CD4-positive, alpha-beta T cell treated with Interleukin-1 beta for 1 hour (primary cell): Measurements from ENCODE around the gene PGAP2.
A peak's percentile ranks its signal among the peaks of the same experiment; 100 is the strongest.

ENCODE experiments used
- DNase-seq, 2 donors: peaks; one replicate each; pipeline ENCODE4 v3.0.0-alpha.2; 2020 to 2022

The PGAP2 gene

DNA sequence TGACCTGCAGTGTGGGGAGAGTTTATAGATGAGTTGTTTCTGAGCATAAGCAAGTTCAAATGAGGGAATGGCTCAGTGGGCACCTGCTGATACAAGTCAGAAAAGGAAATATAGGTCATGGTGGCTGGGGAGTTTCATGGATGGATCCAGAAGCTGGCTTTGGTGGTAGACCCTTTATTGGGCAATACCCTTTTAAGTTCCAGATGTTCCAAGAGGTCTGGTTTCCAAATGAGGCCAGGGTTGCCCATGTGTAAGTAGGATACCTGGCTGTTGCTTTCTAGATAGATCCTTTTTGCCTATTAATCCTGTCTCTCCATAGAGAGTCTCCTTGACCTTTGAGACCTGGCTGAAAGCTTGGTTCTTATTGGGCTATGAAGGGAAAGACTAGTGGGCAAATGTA is 49.3 kb downstream of the PGAP2 start:
- no peak for DNase-seq

DNA sequence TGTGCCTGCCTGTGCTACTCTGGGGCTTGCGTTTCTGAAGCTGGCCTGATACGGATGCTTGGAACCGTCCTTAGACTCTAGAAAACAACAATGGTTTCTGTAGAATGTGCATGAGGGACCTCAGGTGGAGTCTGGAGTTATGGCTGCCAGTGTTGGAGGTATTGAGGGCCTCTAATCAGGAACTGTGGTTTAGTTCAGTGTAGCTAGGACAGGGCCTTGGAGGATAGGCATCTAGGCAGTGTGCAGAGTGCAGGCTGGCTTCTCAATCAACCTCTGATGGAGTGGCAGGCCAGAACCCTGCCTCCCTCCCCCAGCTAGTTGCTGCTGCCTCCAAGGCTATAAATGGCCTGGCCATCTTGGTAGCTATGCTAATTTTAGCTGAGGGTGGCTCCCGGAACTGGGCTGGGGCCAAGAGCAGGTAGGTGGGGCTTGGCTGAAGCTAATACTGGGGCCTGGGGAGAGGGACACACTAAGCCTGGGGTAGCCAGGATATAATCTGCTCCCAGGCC is 51.1 kb downstream of the PGAP2 start:
- DNase-seq = no peak

DNA sequence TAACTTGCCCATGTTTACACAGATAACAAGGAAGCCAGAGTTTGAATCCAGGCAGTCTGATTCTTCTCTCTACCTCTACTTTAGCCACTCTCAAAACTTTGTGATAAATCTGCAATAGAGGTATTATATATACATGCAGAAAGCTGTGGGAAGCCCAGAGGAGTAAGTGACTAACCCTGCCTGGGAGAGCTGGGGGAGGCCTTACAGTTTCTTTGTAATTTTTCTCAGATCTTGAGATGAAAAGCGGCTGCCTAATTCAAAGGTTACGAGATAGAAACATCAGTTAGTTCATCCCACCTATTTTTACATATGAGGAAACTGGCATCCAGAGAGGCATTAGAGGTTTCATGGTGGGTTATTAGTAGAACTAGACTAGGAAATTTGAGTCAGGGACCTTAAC is 52.0 kb downstream of the PGAP2 start:
- DNase-seq = no peak

DNA sequence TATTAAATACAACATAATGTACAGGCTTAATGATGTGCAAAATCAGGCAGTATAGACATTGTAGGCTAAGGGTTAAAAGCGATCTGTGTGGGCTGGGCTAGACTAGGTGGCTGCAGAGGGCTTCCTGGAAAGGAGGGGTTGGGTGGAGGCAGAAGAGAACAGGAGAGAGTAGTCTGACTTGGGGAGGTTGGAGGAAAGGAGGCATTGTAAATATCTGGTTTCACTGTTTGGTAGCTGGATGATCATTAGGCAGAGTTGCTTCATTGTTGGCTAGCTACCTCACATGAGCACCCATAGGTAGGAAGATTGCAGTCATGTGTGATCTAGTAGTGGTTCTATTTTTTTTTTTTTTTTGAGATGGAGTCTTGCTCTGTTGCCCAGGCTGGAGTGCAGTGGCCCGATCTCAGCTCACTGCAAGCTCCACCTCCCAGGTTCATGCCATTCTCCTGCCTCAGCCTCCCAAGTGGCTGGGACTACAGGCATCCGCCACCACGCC is 52.6 kb downstream of the PGAP2 start:
- DNase-seq = peak in 1 of 2 donors; percentile 43

DNA sequence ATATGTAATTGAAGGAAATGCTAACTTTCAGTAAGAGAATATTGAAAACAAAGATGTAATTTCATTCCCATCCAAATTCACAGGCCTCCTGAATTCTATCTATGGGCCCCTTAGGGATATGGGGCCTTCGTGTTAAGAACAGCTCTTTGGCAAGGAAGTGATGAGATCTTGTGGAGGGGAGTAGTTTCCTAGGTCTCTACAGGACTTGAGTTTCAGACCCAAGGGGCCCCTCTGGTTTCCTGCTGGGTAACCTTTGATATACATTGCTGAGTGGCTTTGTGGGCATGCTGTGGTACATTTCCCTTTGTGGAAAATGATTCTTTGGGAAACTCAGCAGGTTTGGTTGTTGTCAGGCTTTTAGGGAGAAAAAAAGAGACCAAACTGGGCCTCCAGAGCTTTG is 53.3 kb downstream of the PGAP2 start:
- DNase-seq = no peak

DNA sequence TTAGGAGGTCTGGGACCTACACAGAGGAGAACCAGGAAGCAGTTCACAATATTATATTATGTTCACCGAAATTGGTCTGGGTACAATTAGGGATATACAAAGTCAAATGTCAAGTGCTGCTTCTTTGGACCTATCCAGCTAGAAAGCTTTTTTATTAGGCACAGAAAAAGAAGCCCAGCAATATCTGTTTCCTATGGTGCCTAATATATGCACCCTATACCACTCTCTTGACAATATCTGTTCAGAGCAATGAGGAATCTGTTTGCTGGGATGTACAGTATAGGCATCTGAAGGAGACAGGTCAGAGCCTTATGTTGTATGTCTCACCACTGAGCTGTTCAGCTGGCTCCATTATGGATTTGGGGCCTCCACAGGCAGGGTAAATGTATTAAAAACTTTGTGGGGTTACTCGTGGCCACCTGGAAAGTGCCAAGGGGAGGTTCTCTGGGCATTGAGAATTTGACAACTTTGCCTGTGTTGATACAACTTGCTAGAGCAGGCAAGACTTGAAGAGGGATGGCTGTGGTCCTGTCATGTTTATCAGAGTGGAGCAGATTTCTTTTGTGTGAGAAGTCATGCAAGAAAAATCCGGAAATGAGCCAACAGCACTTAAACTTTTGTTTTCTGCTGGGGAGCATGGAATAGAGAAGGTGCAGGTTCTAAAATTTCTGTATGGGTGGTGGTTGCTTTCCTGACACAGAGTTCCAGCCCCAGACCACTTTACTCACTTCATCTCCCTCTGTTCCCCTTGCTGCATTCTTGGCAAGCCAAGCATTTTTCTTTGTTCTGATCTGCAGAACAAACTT is 57.2 kb downstream of the PGAP2 start:
- no peak for DNase-seq

DNA sequence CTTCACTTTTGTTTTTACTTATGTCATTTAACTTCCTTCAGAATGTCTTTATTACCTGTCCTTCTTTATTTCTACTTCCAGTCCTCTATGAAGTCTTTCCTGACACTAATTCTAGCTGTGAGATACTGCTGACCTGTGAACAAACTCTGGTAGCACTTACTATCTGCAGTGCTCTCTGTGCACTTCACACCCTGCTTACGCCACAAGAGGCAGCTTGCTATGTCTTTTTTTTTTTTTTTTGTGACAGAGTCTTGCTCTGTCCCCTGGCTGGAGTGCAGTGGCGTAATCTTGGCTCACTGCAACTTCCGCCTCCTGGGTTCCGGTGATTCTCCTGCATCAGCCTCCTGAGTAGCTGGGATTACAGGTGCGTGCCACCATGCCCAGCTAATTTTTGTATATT is 57.8 kb downstream of the PGAP2 start:
- peak; percentile 20 to 46 for DNase-seq

DNA sequence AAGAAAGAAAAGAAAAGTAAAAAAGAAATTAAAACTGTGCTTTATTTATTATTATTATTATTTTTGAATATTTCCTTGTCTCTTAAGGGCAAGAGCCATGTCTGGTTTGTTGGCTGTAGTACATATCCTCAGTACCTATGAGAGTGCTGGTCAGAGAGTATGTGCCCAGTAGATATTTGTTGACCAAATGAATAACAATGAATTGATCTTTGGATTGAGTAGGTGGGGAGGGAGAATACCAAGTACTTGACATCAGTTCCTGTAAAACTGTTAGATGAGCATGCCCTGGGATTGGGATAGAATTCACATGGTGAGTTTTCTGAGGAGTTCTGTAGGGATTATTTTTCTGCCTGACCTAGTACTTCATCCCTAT is 58.5 kb downstream of the PGAP2 start:
- DNase-seq = no peak

DNA sequence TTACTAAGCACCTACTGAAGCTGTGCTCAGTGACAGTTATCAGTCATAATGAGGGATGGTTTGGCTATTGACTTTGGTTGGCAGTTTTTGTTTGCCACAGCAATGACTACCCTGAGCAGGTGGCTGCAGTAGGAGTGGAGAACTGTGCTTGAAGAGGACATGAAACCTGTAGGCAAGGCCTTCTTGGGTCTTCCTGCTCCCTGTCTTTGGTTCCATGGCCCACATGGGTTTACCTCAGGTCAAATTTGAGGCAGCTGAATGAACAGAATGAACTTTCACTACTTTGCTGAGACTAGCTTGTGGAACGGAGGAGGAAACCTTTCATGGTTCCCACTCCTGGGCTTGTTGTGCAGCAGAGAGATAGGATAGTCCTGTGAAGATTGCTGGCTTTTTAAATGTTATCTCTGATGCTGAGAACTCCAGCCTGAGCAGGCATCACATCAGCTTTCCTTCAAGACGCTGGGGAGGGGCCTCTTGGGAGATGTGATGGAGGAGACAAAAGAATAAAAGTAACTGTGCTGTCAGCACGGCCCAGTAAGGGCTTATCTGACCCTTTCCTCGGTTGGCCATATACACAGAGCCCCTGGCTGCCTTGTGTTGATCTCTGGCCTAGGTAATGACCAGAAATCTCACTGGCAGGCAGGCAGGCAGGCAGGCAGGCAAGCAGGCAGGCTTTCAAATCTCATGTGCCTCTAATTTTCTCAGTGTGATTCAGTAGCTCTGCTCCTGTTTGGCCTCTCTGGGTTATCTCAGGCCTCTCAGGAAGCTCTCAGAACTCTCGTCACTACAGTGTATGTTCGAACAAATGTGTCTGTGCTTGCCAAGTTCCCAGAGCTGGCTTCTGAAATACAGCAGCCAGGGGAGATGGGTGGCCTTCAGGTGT is 59.1 kb downstream of the PGAP2 start:
- DNase-seq = no peak

DNA sequence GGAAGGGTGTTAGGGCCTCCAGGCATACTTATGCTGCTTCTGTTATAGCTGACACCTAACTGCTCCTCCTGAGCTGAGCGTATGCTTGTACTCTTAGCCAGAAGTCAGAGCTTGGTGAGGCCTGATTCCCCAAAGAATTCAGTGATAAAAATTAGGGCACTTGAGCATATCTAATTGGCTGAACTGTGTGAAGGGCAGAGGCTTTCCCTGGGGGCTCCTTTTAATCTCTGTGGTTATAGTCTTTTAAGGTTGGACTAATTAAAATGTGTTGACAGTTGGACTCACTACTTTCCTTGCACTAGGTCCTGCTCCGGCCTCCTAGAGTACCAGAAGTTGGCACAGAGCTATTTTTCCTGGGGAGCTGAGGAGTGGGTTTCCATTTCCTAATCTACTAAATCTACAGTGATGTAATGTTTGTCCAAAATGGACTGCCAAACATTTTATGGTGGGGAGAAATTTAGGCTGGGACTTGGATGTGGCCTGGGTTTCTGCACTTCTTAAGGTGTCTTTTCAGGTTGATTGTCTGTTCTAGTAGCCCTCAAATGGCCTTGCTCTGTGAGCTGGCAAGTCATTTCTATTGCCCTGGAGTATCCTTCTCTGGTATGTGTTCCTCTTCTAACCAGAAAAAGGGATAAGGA is 65.5 kb downstream of the PGAP2 start:
- DNase-seq = no peak
